Measurements from ENCODE around the gene UNC50.

UNC50 gene

DNA sequence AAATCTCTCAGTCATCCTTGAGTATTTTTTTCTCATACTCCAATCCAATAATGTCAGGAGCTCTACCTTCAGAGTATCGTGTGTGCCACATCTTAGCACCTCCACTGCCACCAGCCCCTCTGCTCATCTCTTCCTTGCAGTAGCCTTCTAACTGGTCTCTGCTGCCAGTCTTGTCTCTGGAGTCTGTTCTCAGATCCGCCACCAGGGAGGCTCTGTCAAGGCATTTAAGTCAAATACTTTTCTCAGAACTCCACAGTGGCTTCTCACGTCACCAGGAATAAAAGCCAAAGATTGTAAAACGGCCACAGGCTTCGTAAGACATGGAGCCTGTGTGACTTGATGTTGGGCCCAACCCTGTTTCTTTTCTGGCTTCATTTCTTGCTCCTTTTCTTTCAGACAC, 7.1 kb downstream of the UNC50 start:
- DNase-seq = no peak

DNA sequence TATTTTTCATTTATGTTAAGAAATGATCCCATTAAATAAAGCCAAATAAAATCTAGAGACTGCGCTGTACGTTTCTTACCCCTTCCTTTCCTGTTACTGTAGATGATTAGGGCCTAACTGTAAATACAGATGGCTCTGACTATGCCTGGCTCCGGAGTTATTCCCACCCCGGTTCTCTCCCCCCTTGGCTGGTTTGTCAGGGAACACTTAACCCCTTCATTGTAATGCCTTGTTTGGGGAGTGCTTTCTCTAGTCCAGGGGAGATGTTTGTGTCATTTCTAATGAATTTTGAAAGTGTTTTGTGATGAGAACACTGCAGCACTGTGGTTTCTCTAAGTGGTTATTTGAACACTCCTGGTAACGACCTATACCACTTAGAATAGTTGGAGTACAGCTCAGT, 8.8 kb downstream of the UNC50 start:
- no peak for DNase-seq

DNA sequence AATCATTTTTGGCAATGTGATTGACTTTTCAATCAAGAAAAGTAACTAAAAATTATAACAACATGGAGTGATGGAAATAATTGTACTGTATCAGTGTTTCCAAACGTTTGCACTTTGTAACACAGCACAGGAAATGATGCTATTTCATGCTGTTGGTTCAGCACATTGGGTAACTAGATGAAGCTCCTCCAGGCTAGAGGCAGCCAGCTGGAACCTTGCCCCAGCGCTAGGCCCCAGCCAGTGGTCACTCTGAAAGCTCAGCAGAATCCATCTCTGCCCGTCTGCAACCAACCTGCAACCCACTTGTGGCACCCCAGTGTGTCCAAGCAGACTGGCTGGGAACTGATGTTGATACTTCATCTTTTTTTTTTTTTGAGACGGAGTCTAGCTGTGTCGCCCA, 15.3 kb downstream of the UNC50 start:
- DNase-seq = no peak

DNA sequence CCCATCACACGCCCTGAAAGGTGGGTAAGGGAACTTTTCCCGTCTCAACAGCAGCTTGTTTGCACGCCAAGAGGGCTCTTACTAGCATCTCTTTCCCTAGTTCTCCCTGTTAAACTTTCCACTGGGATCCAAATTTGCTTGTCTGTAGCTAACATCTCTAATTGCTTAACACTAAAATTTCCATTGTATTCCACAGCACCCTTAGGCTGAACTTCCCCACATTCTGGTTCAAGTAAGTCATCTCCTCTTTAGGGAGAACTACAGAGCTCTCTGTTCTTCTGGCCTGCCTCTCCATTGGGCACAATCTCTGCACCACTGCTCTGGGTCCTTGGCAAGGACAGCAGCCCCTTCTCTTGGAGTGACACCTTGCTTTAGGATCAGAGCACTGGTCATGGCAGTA, 24.0 kb downstream of the UNC50 start:
- no peak for DNase-seq

DNA sequence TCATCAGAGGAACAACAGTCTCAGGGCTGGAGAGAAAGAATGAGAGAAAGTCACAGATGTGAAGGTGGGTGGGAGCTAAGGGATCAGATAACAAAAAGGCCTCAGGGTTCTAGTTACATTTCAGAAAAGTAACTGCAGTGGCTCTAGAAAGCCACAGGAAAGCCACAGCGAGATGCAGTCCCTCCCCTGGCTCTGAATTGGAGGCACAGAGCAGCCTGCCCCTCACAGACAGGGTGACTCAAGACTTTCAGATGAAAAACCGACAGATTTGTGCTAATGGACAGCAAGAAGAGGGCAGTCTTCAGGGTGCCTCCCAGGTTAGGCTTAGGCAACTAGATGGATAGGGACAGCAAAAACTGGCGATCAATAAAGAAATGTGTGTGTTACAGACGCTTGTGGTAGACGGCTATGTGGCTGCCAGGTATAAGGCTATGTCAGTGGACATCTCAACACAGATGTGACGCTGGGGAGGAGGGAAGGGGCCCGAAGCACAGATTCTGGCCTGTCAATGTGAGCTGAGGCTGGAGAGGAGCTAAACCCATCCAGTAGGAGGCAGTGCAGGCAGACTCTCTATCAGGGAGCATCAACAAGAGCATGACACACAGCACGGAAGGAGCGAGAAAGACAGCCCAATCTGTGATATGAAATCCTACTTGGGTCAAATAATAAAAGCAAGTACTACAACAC, 26.2 kb downstream of the UNC50 start:
- DNase-seq = peak; percentile 58 to 68

DNA sequence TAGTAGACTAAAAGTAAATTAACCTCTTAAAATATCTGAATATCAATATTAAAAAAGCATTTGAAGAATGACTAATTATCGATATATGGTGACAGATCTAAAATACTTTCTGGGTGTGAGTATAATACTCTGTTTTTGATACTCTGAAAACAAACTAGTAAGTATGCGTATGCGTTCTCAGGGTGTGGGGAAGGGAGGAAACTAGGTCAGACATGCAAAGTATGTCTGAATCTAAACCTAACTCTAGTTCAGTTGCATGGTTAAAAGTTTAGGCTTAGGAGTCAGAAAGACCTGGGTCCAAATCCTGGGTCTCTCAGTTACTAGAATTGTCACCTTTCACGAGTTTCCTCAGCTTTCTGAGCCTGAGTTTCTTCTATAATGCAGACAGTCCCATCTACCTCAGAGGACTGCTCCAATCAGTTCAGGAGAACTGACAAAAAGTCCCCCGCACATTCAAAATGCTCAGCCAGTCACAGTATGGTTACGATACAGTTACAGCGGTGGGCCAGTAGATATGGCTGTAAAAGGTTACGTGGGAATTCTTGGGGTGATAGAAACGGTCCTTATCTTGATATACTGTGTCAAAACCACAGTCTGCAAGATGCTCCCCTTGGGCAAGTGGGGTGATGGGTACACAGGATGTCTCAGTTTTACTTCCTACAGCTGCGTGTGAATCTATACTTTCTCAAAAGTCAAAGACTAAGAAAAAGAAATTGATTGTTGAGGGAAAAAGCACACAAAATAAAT, 29.2 kb downstream of the UNC50 start:
- peak; percentile 37 to 52 for DNase-seq

DNA sequence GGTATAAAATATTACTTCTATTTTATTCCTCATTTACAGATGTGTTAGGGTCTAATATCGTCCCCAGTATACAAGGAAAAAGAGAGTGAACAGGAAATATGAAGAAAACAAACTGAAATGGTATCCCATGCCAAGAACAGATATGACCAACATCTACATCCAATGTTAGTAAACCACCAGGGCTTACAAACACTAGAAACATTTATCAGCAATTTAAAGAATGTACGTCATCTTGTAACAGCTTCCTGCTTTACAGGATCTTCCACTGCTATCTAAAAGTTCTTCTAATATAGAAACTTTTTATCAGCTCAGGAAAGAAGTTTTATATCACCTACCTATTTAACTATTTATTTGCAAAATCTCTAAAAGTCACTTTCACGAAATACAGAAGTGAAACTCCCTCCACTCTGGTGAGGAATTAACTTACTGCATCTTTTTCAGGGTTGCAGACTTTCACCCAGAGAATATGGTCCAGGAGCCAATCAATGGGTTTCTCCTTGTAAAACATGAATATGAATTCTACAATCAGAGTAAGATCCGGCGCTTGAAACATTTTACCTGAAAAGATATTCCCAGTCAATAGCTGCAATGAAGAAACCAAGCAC, 35.2 kb downstream of the UNC50 start:
- no peak for DNase-seq

DNA sequence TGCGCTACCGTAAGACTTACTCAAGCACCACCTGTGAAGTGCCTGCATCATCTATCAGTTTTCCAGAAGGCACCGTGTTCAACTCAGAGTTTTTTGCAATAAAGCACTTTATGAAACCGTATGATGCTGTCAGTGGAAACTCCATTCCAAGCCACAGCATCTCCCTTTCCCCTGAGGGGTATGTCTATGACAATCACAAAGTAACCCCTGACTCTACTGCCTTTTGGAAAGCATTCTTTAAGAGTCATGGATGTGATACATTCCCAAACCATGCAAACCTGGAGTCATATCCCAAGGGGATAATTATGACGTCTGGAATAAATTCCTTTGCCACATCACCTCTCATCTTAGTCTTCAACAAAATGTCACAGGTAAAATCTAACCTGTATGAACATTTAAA, 39.2 kb downstream of the UNC50 start:
- no peak for DNase-seq

DNA sequence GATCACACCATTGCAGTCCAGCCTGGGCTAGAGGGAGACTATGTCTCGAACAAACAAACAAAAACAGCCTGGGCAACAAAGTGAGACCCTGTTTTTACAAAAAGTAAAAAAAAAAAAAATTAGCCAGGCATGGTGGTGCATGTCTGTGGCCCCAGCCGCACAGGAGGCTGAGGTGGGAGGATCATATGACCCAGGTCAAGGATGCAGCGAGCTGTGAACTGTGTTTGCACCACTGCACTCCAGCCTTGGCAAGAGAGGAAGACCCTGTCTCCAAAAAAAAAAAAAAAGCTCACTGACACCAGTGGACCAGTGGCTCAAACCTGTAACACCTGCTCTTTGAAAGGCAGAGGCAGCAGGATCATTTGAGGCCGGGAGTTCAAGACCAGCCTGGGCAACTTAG, 40.1 kb downstream of the UNC50 start:
- no peak for DNase-seq

DNA sequence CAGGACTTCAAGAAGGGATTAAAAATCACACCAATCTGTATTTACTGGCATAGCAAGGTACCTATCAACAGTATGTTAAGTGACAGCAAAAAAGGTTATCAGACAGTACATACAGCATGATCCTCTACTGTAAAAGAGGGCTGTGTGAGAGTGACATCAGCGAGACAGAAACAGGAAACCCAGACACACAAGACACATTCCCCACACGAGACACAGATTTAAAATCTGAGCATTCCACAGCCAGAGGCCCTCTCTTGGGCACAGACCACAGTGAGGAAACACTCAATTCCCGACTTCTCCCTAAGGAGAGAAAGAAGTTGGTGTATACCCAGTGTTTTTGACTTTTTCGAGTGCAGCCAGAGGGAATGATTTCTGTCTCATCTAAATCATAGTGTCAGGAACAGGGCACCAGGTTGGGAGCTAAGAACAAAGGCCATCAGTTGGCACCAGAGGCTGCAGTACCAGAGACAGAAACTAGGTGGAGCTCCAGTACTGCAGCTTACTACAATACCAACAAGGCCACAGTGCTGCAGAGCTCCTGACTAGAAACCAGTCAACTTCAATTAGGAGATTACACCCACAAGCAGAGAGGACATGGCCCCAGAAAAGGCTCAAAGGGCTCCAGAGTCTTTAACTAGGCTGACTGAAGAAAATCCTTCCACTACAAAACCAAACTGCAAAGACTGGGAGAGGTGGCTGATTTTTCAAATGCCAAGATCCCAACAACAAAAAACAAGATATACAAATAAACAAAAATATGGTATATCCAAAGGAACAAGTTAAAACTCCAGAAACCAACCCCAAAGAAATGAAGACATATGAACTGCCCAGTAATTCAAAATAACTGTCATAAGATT, 41.0 kb downstream of the UNC50 start:
- peak; percentile 79 to 88 for DNase-seq

DNA sequence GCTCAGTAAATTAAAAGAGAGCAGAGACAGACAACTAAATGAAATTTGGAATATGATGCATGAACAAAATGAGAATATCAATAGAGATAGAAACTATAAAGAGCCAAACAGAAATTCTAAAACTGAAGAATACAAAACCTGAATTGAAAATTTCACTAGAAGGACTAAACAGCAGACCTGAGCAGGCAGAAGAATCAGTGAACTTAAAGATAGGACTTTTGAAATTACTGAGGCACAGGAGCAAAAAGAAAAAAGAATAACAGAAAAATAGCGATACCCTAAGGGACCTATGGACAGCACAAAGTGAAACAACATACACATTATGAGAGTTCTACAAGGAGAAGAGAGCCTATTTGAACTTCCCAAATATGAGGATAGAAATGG, 41.6 kb downstream of the UNC50 start:
- DNase-seq = no peak

DNA sequence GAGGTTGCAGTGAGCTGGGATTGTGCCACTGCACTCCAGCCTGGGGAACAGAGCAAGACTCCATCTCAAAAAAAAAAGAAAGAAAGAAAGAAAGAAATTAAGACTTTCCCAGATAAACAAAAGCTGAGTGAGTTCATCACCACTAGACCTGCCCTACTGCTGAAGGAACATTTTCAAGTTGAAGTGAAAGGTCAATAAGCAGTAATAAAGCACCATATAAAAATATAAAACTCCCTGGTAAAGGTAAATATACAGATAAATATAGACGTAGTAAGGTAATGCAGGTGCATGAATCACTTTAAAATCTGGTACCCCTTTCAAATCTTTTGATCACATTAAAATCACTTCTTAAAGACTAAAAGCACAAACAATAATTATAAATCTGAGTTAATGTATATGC, 42.6 kb downstream of the UNC50 start:
- DNase-seq = no peak

DNA sequence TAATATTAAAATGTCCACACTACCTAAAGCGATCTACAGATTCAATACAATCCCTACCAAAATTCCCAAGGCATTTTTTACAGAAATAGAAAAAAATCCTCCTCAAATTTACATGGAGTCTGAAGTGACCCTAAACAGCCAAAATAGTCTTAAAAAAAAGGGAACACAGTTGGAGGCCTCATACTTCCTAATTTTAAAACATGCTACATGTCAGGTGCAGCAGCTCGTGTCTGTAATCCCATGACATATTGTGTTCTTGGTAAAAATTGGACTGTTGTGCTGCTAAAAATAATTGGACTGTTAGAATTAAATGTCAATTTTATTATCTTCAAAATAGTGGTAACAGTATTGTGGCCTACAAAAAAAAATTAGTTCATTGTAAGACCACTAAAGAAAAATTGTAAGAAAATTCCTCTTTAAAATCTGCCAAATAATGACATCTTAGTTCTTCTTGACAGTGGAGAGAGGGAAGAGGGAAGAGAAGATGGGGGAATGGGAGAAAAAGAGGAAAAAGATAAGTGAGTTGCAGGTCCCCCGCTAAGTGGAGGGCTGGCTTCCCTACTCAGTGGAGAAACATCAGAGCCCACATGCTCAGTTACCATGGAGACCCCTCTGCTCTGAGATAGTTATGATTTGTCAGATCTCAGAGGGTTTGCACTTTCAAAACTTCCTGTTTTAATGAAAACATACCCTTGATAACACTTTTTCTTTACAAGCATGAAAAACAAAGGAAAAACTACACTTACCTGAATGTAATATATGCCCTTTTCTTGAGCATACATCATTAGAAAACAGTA, 46.5 kb downstream of the UNC50 start:
- DNase-seq = peak in 1 of 2 donors; percentile 38

DNA sequence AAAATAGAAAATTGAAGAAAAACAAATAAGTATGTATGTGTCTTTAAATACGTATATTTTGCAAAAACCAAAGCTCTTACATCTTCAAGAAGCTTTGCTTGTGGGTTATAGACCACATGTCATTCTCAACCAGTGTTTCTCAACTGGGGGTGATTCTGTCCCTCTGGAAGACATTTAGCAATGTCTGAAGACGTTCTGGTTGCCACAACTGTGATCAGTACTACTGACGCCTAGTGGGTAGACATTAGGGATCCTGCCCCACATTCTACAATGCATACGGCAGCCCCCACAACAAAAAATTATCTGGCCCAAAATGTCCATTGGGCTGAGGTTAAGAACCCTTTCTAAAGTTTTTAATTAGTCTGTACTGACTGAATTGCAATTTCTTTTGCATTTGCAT, 48.4 kb downstream of the UNC50 start:
- no peak for DNase-seq

DNA sequence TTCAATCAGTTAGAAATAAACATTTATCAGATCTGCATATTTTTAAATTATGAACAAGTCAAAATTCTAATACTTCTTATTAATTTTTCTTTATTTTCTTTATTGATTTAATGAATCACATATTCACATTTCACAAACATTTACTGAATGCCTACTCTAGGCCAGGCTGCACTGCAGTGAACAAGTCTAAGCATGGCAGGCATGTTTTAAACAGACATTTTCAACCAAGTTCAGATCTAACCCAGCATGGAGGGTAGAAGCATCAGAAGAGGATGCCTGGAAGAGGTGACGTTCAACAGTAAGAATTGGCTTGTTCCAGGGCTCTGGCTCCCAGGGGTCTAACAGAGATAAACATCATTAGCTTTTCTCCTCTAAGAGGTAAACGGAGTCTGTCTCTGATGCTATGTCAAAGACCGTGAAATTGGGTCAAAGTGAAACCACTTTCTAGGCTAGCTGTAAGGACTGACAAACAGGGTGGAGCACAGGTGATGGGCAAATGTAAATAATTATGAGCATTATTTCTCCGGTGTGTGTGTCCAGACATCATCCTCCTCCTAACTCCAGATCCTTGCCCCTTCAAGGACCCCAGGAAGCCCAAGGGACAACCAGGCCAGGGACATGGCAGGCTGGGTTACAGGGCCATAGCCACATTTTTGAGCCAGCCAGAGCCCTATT, 50.6 kb downstream of the UNC50 start:
- DNase-seq = no peak

DNA sequence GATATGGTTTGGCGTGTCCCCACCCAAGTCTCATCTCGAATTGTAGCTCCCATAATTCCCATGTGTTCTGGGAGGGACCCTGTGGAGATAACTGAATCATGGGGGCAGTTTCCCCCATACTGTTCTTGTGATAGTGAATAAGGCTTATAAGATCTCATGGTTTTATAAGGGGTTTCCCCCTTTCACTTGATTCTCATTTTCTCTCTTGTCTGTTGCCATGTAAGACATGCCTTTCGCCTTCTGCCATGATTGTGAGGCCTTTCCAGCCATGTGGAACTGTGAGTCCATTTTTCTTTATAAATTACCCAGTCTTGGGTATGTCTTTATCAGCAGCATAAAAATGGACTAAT, 51.1 kb downstream of the UNC50 start:
- peak in 1 of 2 donors; percentile 33 for DNase-seq

DNA sequence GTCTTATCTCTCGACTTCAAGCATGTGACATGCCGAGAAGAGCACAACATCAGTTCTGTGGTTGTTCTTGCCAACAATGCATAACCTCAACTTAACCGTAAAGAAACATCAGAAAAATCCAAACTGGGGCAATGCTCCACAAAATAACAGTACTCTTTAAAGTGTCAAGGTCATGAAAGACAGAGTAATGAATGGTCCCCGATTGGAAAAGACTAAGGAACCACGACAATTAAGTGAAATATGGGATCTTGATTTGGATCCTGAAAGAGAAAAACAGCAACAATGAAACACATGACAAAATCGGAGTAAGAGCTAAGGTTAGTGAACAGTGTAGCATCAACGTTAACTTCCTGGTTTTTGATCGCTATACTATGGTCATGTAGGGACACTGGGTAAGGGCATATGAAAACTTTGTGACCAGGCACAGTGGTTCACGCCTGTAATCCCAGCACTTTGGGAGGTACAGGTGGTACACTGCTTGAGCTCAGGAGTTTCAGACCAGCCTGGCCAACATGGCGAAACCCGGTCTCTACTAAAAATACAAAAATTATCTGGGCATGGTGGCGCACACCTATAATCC, 55.2 kb downstream of the UNC50 start:
- no peak for DNase-seq

DNA sequence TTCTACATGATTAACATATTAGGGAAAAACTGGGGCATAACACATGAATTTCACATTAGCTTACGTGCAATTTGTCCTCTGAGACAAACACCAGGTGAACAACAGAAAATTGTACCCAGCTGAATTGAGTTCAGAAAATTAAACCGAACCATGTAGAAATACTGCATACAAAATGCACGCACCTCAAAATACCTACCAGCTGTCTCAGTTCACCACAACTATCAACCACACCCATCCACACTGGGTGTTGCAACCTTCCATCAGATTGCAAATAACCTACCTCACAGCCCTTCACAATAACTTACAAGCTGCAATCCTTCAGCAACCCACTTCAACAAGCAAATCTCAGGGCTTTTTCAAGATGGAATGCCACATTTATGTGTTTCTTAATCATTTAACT, 55.9 kb downstream of the UNC50 start:
- peak in 1 of 2 donors; percentile 42 for DNase-seq

DNA sequence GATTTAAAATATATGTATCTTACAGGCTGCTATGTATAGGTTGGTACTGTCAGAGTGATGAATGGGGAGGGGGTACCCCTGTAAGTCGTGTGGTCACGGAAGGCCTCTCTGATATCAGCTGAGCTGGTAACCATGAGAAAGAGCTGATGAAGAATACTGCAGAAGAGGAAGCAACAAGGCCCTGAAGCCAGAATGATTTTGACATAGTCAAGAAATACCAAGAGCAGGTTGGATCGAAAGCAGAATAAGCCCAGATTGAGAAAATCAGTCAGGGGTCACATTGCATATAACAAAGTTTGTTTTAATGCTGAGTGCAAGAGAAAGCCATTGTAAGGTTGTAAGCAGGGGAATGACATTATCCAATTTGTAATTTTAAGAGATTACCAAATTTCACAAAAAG, 57.3 kb downstream of the UNC50 start:
- DNase-seq = no peak
